AG04450 (cell line): ENCODE measurements around the gene GSE1. TPM values are rescaled to one million over a fixed set of nuclear protein-coding genes. Genes with fewer than 3 reads are reported as not detected.
"Not testable (repeated sequence)": the region's sequence is repeated elsewhere in the genome, so short reads cannot be mapped to it uniquely, and the experiment has no call there.

Source experiments
- CTCF ChIA-PET: fragments of 300-600, 350-600 bp; formaldehyde crosslinking; extraction: SDS; loops from one replicate; lab custom pipeline; 2022; ENCODE audit warnings: antibody characterized with exemption, inconsistent platforms; lab: Charles Lee
- POLR2A ChIA-PET: fragments of 350-600 bp; formaldehyde crosslinking; extraction: SDS; loops from one replicate; lab custom pipeline; 2021; ENCODE audit warnings: antibody characterized with exemption, inconsistent platforms; lab: Yijun Ruan, JAX
- DNase-seq: peaks from one replicate; pipeline ENCODE4 v3.0.0-alpha.2; 2011; ENCODE audit warnings: low read depth, low spot score
- H3K27ac ChIP-seq: one replicate; pipeline ENCODE4 v1.5.1; 2012; ENCODE audit warnings: low read depth, low read length, control low read depth
- H3K27me3 ChIP-seq: one replicate; pipeline ENCODE4 v1.6.0; 2012; ENCODE audit warnings: low read length; ENCODE audit not compliant: control insufficient read depth, insufficient read depth
- H3K4me3 ChIP-seq: 2 replicates; pipeline ENCODE4 v1.5.1; 2011; ENCODE audit warnings: mild to moderate bottlenecking, low read depth, low read length, control low read depth
- H3K9me3 ChIP-seq: 2 replicates; pipeline ENCODE4 v1.5.1; 2012; ENCODE audit warnings: low read length; ENCODE audit not compliant: control insufficient read depth, insufficient read depth
- CTCF ChIP-seq: IDR thresholded peaks from 2 replicates; pipeline ENCODE4 v1.5.1; 2011; ENCODE audit warnings: low read depth, low read length, control low read depth, inconsistent platforms
- polyA plus RNA-seq: library from polyadenylated mRNA; depleted of rRNA; stranded (reverse); fragments of >200 nt; gene quantifications from 2 replicates; pipeline ENCODE4 v1.2.3, GENCODE V29; 2011

Gene GSE1
- polyA plus RNA-seq, 1 experiment: 18.2 TPM

GRCh38 chr16:85589688-85590505 lies 23.2 kb upstream of the GSE1 start:
- Histone ChIP-seq H3K4me3 (no peak overlapping the region), H3K27me3 (no peaks in the 10 kb centered on the region), H3K9me3 (no peaks in the 10 kb centered on the region; the same call in 1 of the 2 replicates), H3K27ac (no peak overlapping the region)
- ChIA-PET CTCF (no interaction called here), POLR2A (no interaction called here)
- DNase-seq: no peak
- no peak for TF ChIP-seq CTCF

- Histone ChIP-seq H3K27ac (no peak overlapping the region), H3K9me3 (no peaks in the 10 kb centered on the region; the same call in 1 of the 2 replicates), H3K27me3 (no peaks in the 10 kb centered on the region), H3K4me3 (no peak overlapping the region)
- no peak for TF ChIP-seq CTCF
- POLR2A ChIA-PET: no interaction called here
- no peak for DNase-seq
- CTCF ChIA-PET: no interaction called here
These were observed 22.7 kb upstream of the GSE1 start for GRCh38 chr16:85590506-85590832.

- no peak for DNase-seq
- CTCF ChIA-PET: interaction anchor here (0.9 kb wide), 1 partner anchor 274 kb away, joined by 3 read pairs; no protein-coding TSS in a partner anchor
- POLR2A ChIA-PET: no interaction called here
- TF ChIP-seq CTCF: no peak
- H3K9me3 ChIP-seq: no peaks in the 10 kb centered on the region; the same call in 1 of the 2 replicates
- H3K4me3 ChIP-seq: no peak overlapping the region
- no peaks in the 10 kb centered on the region for H3K27me3 ChIP-seq
- no peak overlapping the region for H3K27ac ChIP-seq
These were observed 21.7 kb upstream of the GSE1 start for GRCh38 chr16:85591381-85591780.

- not testable (repeated sequence) for DNase-seq, H3K9me3 ChIP-seq, H3K27ac ChIP-seq, H3K27me3 ChIP-seq, H3K4me3 ChIP-seq
- CTCF ChIA-PET: interaction anchor here (0.9 kb wide), 1 partner anchor 275 kb away, joined by 3 read pairs; no protein-coding TSS in a partner anchor
- POLR2A ChIA-PET: interaction anchor here (0.6 kb wide), 1 partner anchor 37 kb away, joined by 3 read pairs; no protein-coding TSS in a partner anchor
These were observed 20.8 kb upstream of the GSE1 start for GRCh38 chr16:85592277-85592676.

GRCh38 chr16:85592700-85593493 lies 20.2 kb upstream of the GSE1 start:
- Histone ChIP-seq H3K4me3 (no peak overlapping the region), H3K27me3 (no peaks in the 10 kb centered on the region), H3K27ac (no peak overlapping the region), H3K9me3 (no peaks in the 10 kb centered on the region; the same call in 1 of the 2 replicates)
- DNase-seq: no peak
- POLR2A ChIA-PET: interaction anchor here (0.6 kb wide), 1 partner anchor 37 kb away, joined by 3 read pairs; no protein-coding TSS in a partner anchor
- CTCF ChIA-PET: no interaction called here
- no peak for TF ChIP-seq CTCF
